Erythroblast (primary cell): ENCODE data around the gene ADAMTS2.

ENCODE experiments used
- DNase-seq, 2 experiments: peaks; one replicate each; lab custom pipeline; 2025; lab: John Stamatoyannopoulos, UW
- GATA1 ChIP-seq: IDR thresholded peaks from 2 replicates; pipeline ENCODE4 v1.6.1; 2011; ENCODE audit warnings: low read depth, mild to moderate bottlenecking, control low read depth, low read length, moderate library complexity
- POLR2A ChIP-seq: IDR thresholded peaks from 2 replicates; pipeline ENCODE4 v1.6.1; 2011; ENCODE audit warnings: mild to moderate bottlenecking, low read length

Gene ADAMTS2

GRCh38 chr5:179270581-179271427, 74.5 kb downstream of the ADAMTS2 start:
- no peak for DNase-seq
- TF ChIP-seq POLR2A (no peak), GATA1 (no peak)

- DNase-seq: no peak
- TF ChIP-seq GATA1: no peak
- TF ChIP-seq POLR2A: no peak
Measured at GRCh38 chr5:179269781-179270543, 75.3 kb downstream of the ADAMTS2 start.

- DNase-seq: no peak
- TF ChIP-seq POLR2A (no peak), GATA1 (no peak)
Measured at GRCh38 chr5:179268966-179269693, 76.1 kb downstream of the ADAMTS2 start.

GRCh38 chr5:179268399-179268952, 76.8 kb downstream of the ADAMTS2 start:
- no peak for TF ChIP-seq POLR2A
- no peak for TF ChIP-seq GATA1
- no peak for DNase-seq

- TF ChIP-seq GATA1: no peak
- no peak for TF ChIP-seq POLR2A
- DNase-seq: no peak
Measured at GRCh38 chr5:179267671-179268083, 77.6 kb downstream of the ADAMTS2 start.

- TF ChIP-seq POLR2A (no peak), GATA1 (no peak)
- no peak for DNase-seq
Measured at GRCh38 chr5:179267071-179267670, 78.1 kb downstream of the ADAMTS2 start.

- TF ChIP-seq GATA1 (no peak), POLR2A (no peak)
- DNase-seq: no peak
Measured at GRCh38 chr5:179266291-179267070, 78.8 kb downstream of the ADAMTS2 start.

- DNase-seq: no peak
- no peak for TF ChIP-seq POLR2A
- TF ChIP-seq GATA1: no peak
Measured at GRCh38 chr5:179265514-179266290, 79.6 kb downstream of the ADAMTS2 start.

- TF ChIP-seq GATA1: no peak
- TF ChIP-seq POLR2A: no peak
- no peak for DNase-seq
Measured at GRCh38 chr5:179264783-179265513, 80.3 kb downstream of the ADAMTS2 start.

GRCh38 chr5:179264053-179264782, 81.0 kb downstream of the ADAMTS2 start:
- no peak for DNase-seq

GRCh38 chr5:179263391-179264052, 81.7 kb downstream of the ADAMTS2 start:
- TF ChIP-seq POLR2A (no peak), GATA1 (no peak)
- no peak for DNase-seq

More at GRCh38 chr5:179264053-179264782, 81.0 kb downstream of the ADAMTS2 start:
- no peak for TF ChIP-seq POLR2A
- TF ChIP-seq GATA1: no peak
